K562 (cell line): Measurements from ENCODE around the gene ARHGAP42. TPM values are rescaled to one million over a fixed set of nuclear protein-coding genes. Genes with fewer than 3 reads are reported as not detected.

ENCODE experiments used
- BRD9 ChIP-seq: fragments of 450-650 bp; IDR thresholded peaks from 2 replicates; pipeline ENCODE4 v1.6.1; 2018; ENCODE audit warnings: low read depth; ENCODE audit not compliant: partially characterized antibody
- HSF4 ChIP-seq: fragments of 250-450 bp; sonication (Bioruptor Pico); IDR thresholded peaks from 2 replicates; pipeline ENCODE4 v2.1.2; 2022; ENCODE audit warnings: mild to moderate bottlenecking, moderate library complexity, borderline replicate concordance
- ID3 ChIP-seq, 2 experiments: fragments of 250-450 bp in 1 of 2; fragments of 450-650 bp in 1 of 2; sonication (Bioruptor Pico) in 1 of 2; IDR thresholded peaks; 2 replicates each; pipeline versions ENCODE4 v1.6.1 to v1.8.0; 2016 to 2021; ENCODE audit warnings: mild to moderate bottlenecking in 2 of 2, moderate library complexity in 2 of 2, missing compliant biosample characterization in 1 of 2, missing genetic modification characterization in 1 of 2
- MYBL2 ChIP-seq, 2 experiments: fragments of 450-650 bp in 1 of 2; sonication (generic) in 1 of 2; formaldehyde crosslinking in 1 of 2; IDR thresholded peaks; 2 replicates each; pipeline versions ENCODE4 v1.6.1 to v1.8.1; 2017 to 2022; ENCODE audit warnings: borderline replicate concordance in 1 of 2, inconsistent platforms in 1 of 2, low read depth in 1 of 2, mild to moderate bottlenecking in 1 of 2, missing genetic modification reagents in 1 of 2, moderate library complexity in 1 of 2
- MYC ChIP-seq, 2 experiments: fragments of 250-450 bp in 1 of 2; sonication (Bioruptor Pico) in 1 of 2; IDR thresholded peaks; 2 replicates each; pipeline versions ENCODE4 v1.5.1 to v1.6.1; 2012 to 2021; ENCODE audit warnings: low read depth in 2 of 2, borderline replicate concordance in 1 of 2, improper control_type of control experiment in 1 of 2, low read length in 1 of 2, mild to moderate bottlenecking in 1 of 2, moderate library complexity in 1 of 2
- NR2C1 ChIP-seq, 2 experiments: fragments of 450-650 bp; IDR thresholded peaks; 2 replicates each; pipeline ENCODE4 v1.6.1; 2017; ENCODE audit warnings: mild to moderate bottlenecking in 2 of 2, antibody characterized with exemption in 1 of 2, inconsistent platforms in 1 of 2, missing compliant biosample characterization in 1 of 2, missing genetic modification characterization in 1 of 2
- PHB2 ChIP-seq: fragments of 450-650 bp; IDR thresholded peaks from 2 replicates; pipeline ENCODE4 v1.6.1; 2017; ENCODE audit warnings: low read depth
- POLR2AphosphoS2 ChIP-seq: IDR thresholded peaks from 2 replicates; pipeline ENCODE4 v1.6.1; 2012; ENCODE audit warnings: low read length, improper control_type of control experiment
- PRMT5 ChIP-seq: sonication (generic); formaldehyde crosslinking; IDR thresholded peaks from 2 replicates; pipeline ENCODE4 v1.5.0; 2020; ENCODE audit warnings: missing genetic modification reagents
- RBM39 ChIP-seq: fragments of 200-400 bp; formaldehyde crosslinking; optimal IDR thresholded peaks from 2 replicates; pipeline ENCODE3; 2018; ENCODE audit warnings: low read depth, low read length
- TAF15 ChIP-seq: fragments of 200-400 bp; formaldehyde crosslinking; IDR thresholded peaks from 2 replicates; pipeline ENCODE4 v1.6.1; 2017; ENCODE audit warnings: mild to moderate bottlenecking, low read depth, low read length, moderate library complexity
- XRCC4 ChIP-seq: IDR thresholded peaks from one replicate; pipeline ENCODE4 v1.6.1; 2011; ENCODE audit not compliant: insufficient read depth, insufficient read length; ENCODE audit errors: extremely low read depth
- ZNF583 ChIP-seq: fragments of 250-450 bp; sonication (Bioruptor Pico); IDR thresholded peaks from 2 replicates; pipeline ENCODE4 v1.4.0; 2020
- ZNF655 ChIP-seq: fragments of 250-450 bp; sonication (Bioruptor Pico); IDR thresholded peaks from 2 replicates; pipeline ENCODE4 v1.5.0; 2021
- ZSCAN29 ChIP-seq: fragments of 450-650 bp; IDR thresholded peaks from 2 replicates; pipeline ENCODE4 v1.6.1; 2017
- ZSCAN32 ChIP-seq: fragments of 450-650 bp; formaldehyde crosslinking; IDR thresholded peaks from 2 replicates; pipeline ENCODE4 v1.4.0; 2020; ENCODE audit warnings: mild to moderate bottlenecking, moderate library complexity
- polyA plus RNA-seq, 8 experiments: library from polyadenylated mRNA; depleted of rRNA in 4 of 8; stranded (reverse) in 5 of 8; unstranded in 3 of 8; fragments of >200 nt; fragmentation: Nextera tagmentation in 2 of 8; fragmentation: Illumina TruSeq in 1 of 8; extraction: Ambion mirVana in 2 of 8; extraction: Trizol in 1 of 8; gene quantifications; 2 replicates each; pipeline versions ENCODE4 v1.2.1 to v1.2.3, GENCODE V29; 2011 to 2014; ENCODE audit warnings: inconsistent platforms in 1 of 8, missing spikeins in 1 of 8
- total RNA-seq, 7 experiments: library from RNA; depleted of rRNA in 6 of 7; stranded (reverse); fragments of >200 nt in 6 of 7; fragmentation: Illumina TruSeq in 2 of 7; extraction: Trizol in 2 of 7; gene quantifications; 2 replicates each; pipeline versions ENCODE4 v1.2.1 to v1.2.3, GENCODE V29; 2011 to 2021; ENCODE audit warnings: low replicate concordance in 1 of 7
- TF ChIP-seq, protein P1 (sequence below): fragments of 450-650 bp; IDR thresholded peaks from 2 replicates; pipeline ENCODE4 v1.6.1; 2016; ENCODE audit warnings: borderline replicate concordance
- TF ChIP-seq, protein P2 (sequence below): fragments of 450-650 bp; conservative IDR thresholded peaks from 2 replicates; pipeline ENCODE4 v1.6.1; 2016; ENCODE audit warnings: missing genetic modification characterization, low read depth, mild to moderate bottlenecking, missing compliant biosample characterization, moderate library complexity
- TF ChIP-seq, protein P3 (sequence below): fragments of 450-650 bp; formaldehyde crosslinking; IDR thresholded peaks from 2 replicates; pipeline ENCODE4 v1.4.0; 2020; ENCODE audit warnings: mild to moderate bottlenecking, mixed read lengths
- TF ChIP-seq, protein P4 (sequence below): fragments of 450-650 bp; IDR thresholded peaks from 2 replicates; pipeline ENCODE4 v1.6.1; 2016; ENCODE audit warnings: antibody characterized with exemption

The ARHGAP42 gene
- total and polyA plus RNA-seq, 9 of the 15 experiments (the other 6 are each of a cell fraction or from before 2014, with no cell fraction given), result 0.95 to 6.1 (median 2.4) TPM

- TF ChIP-seq, protein P1, sequence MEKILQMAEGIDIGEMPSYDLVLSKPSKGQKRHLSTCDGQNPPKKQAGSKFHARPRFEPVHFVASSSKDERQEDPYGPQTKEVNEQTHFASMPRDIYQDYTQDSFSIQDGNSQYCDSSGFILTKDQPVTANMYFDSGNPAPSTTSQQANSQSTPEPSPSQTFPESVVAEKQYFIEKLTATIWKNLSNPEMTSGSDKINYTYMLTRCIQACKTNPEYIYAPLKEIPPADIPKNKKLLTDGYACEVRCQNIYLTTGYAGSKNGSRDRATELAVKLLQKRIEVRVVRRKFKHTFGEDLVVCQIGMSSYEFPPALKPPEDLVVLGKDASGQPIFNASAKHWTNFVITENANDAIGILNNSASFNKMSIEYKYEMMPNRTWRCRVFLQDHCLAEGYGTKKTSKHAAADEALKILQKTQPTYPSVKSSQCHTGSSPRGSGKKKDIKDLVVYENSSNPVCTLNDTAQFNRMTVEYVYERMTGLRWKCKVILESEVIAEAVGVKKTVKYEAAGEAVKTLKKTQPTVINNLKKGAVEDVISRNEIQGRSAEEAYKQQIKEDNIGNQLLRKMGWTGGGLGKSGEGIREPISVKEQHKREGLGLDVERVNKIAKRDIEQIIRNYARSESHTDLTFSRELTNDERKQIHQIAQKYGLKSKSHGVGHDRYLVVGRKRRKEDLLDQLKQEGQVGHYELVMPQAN, result no peak
- TF ChIP-seq HSF4 (CRISPR knock-in tag), result no peak
- TF ChIP-seq TAF15, result no peak
- TF ChIP-seq, protein P2, sequence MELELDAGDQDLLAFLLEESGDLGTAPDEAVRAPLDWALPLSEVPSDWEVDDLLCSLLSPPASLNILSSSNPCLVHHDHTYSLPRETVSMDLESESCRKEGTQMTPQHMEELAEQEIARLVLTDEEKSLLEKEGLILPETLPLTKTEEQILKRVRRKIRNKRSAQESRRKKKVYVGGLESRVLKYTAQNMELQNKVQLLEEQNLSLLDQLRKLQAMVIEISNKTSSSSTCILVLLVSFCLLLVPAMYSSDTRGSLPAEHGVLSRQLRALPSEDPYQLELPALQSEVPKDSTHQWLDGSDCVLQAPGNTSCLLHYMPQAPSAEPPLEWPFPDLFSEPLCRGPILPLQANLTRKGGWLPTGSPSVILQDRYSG (tag), result no peak
- no peak for TF ChIP-seq BRD9
- TF ChIP-seq RBM39, result no peak
- TF ChIP-seq PHB2, result no peak
- no peak for TF ChIP-seq ID3 (CRISPR knock-in tag; IDR thresholded peaks at IDR 0.05)
- TF ChIP-seq ID3 (tag; IDR thresholded peaks at IDR 0.05), result no peak
- no peak for TF ChIP-seq ZSCAN29
- TF ChIP-seq POLR2AphosphoS2, result no peak
- no peak for TF ChIP-seq ZNF655 (CRISPR knock-in tag)
- no peak for TF ChIP-seq ZNF583 (CRISPR knock-in tag)
- TF ChIP-seq PRMT5, result no peak
- TF ChIP-seq, protein P3, sequence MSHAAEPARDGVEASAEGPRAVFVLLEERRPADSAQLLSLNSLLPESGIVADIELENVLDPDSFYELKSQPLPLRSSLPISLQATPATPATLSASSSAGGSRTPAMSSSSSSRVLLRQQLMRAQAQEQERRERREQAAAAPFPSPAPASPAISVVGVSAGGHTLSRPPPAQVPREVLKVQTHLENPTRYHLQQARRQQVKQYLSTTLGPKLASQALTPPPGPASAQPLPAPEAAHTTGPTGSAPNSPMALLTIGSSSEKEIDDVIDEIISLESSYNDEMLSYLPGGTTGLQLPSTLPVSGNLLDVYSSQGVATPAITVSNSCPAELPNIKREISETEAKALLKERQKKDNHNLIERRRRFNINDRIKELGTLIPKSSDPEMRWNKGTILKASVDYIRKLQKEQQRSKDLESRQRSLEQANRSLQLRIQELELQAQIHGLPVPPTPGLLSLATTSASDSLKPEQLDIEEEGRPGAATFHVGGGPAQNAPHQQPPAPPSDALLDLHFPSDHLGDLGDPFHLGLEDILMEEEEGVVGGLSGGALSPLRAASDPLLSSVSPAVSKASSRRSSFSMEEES (CRISPR knock-in tag), result no peak
- peak; percentile 53 for TF ChIP-seq MYBL2 (IDR thresholded peaks at IDR 0.05; ENCODE audit: low read depth)
- TF ChIP-seq MYBL2 (CRISPR knock-in tag; IDR thresholded peaks at IDR 0.05; ENCODE audit: borderline replicate concordance), result no peak
- no peak for TF ChIP-seq XRCC4
- TF ChIP-seq, protein P4, sequence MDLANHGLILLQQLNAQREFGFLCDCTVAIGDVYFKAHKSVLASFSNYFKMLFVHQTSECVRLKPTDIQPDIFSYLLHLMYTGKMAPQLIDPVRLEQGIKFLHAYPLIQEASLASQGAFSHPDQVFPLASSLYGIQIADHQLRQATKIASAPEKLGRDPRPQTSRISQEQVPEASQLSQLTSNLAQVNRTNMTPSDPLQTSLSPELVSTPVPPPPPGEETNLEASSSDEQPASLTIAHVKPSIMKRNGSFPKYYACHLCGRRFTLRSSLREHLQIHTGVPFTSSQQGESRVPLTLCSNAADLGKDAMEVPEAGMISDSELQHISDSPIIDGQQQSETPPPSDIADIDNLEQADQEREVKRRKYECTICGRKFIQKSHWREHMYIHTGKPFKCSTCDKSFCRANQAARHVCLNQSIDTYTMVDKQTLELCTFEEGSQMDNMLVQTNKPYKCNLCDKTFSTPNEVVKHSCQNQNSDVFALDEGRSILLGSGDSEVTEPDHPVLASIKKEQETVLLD, result no peak
- no peak for TF ChIP-seq ZSCAN32 (CRISPR knock-in tag)
- TF ChIP-seq MYC (IDR thresholded peaks at IDR 0.05; ENCODE audit: low read depth, low read length), result peak; percentile 43; the same call in 1 of the 2 replicates
- no peak for TF ChIP-seq MYC (CRISPR knock-in tag; IDR thresholded peaks at IDR 0.05; ENCODE audit: borderline replicate concordance, low read depth)
- no peak for TF ChIP-seq NR2C1 (IDR thresholded peaks at IDR 0.05)
- TF ChIP-seq NR2C1 (tag; IDR thresholded peaks at IDR 0.05), result no peak
Observed at GRCh38 chr11:100681064-100681502, 6.0 kb upstream of the ARHGAP42 start (continued).
